Activated B cell treated with CpG ODN at 0.5 μM for 24 hours (primary cell): ENCODE results near the gene PRSS50. TPM values are rescaled to one million over a fixed set of nuclear protein-coding genes. Genes with fewer than 3 reads are reported as not detected.

Experiments used
- ATAC-seq: fragments of 200-7000 bp; cut with Tn5 transposase; one replicate; pipeline ENCODE4 v1.10.0; 2021; ENCODE audit warnings: low read depth, mild to moderate bottlenecking, moderate library complexity
- CTCF ChIA-PET: fragments of 350-600 bp; sonication (Branson Sonifier 250); formaldehyde crosslinking; loops from one replicate; lab custom pipeline; 2021; ENCODE audit warnings: antibody characterized with exemption; lab: Charles Lee
- POLR2A ChIA-PET: fragments of 350-600 bp; sonication (Branson Sonifier 250); formaldehyde crosslinking; loops from one replicate; lab custom pipeline; 2021; ENCODE audit warnings: antibody characterized with exemption; lab: Charles Lee
- DNase-seq: peaks from one replicate; pipeline ENCODE4 v3.0.0; 2022
- H3K27ac Mint-ChIP-seq: one replicate; pipeline ENCODE4 v1.8.0; 2020; ENCODE audit warnings: mixed read lengths
- H3K27me3 Mint-ChIP-seq: one replicate; pipeline ENCODE4 v1.8.0; 2021; ENCODE audit warnings: mixed read lengths
- H3K36me3 Mint-ChIP-seq: one replicate; pipeline ENCODE4 v1.8.0; 2021; ENCODE audit warnings: low read depth, mixed read lengths
- H3K4me1 Mint-ChIP-seq: one replicate; pipeline ENCODE4 v1.8.0; 2021; ENCODE audit warnings: mixed read lengths
- H3K4me3 Mint-ChIP-seq: one replicate; pipeline ENCODE4 v1.8.0; 2020; ENCODE audit warnings: mild to moderate bottlenecking, mixed read lengths
- H3K9me3 Mint-ChIP-seq: one replicate; pipeline ENCODE4 v1.8.0; 2020; ENCODE audit warnings: mixed read lengths
- intact Hi-C: fragments of 100-400 bp; cut with micrococcal nuclease; formaldehyde crosslinking; loops from one replicate; pipeline ENCODE4 v1.15.1; 2024
- total RNA-seq: library from RNA; stranded (reverse); gene quantifications from 2 replicates; pipeline ENCODE4 v1.2.3, GENCODE V29; 2022
- TF ChIP-seq, protein P1 (sequence below): fragments of 200-600 bp; IDR thresholded peaks from one replicate; pipeline ENCODE4 v1.8.0; 2022; ENCODE audit warnings: antibody characterized with exemption, mild to moderate bottlenecking

PRSS50 gene
- total RNA-seq, 1 donor from 2014 or later, result not detected

DNA sequence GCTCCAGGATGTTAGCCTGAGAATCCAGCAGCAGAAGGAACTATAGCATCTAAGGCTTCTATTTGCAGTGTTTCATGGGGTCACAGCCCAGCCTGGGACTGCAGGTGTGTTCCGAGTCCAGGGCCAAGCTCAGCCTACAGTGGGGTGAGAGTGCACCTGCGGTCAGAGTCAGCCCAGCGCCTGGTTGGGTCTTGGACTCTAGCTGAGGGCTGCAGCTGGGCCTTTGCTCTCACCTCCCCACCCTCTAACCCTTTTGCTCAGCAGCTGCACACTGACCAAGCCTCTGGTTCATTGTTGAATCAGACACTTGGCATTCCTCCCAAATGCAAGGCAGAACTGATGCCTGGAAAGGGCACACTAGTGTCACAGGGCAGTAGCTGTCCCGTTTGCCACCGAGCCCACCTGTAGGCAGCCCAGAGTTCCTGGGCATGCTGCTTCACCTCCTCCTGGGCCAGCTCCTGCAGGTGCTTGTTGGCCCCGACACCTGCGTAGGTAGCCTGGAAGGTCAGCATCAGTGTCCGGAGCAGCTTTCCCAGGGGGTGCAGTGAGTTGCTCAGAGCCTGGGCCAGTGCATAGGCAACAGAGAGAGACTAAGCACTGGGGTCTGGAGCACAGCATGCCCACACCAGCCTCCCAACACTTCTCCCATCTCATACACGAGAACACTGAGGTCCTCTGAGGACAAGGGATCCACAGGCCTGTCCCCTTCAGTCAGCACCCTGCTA is 41.7 kb downstream of the PRSS50 start:
- TF ChIP-seq, protein P1, sequence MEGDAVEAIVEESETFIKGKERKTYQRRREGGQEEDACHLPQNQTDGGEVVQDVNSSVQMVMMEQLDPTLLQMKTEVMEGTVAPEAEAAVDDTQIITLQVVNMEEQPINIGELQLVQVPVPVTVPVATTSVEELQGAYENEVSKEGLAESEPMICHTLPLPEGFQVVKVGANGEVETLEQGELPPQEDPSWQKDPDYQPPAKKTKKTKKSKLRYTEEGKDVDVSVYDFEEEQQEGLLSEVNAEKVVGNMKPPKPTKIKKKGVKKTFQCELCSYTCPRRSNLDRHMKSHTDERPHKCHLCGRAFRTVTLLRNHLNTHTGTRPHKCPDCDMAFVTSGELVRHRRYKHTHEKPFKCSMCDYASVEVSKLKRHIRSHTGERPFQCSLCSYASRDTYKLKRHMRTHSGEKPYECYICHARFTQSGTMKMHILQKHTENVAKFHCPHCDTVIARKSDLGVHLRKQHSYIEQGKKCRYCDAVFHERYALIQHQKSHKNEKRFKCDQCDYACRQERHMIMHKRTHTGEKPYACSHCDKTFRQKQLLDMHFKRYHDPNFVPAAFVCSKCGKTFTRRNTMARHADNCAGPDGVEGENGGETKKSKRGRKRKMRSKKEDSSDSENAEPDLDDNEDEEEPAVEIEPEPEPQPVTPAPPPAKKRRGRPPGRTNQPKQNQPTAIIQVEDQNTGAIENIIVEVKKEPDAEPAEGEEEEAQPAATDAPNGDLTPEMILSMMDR, result no peak
- Mint-ChIP-seq H3K36me3 (no peaks in the 10 kb centered on the region), H3K4me1 (no peaks in the 10 kb centered on the region), H3K27me3 (peaks cover 8% of the 10 kb centered on the region), H3K9me3 (no peaks in the 10 kb centered on the region), H3K27ac (no peak overlapping the region), H3K4me3 (no peak overlapping the region)
- ChIA-PET POLR2A (no interaction called here), CTCF (no interaction called here)
- DNase-seq (no peak), ATAC-seq (no peak)
- intact Hi-C loops, result no loop called here

DNA sequence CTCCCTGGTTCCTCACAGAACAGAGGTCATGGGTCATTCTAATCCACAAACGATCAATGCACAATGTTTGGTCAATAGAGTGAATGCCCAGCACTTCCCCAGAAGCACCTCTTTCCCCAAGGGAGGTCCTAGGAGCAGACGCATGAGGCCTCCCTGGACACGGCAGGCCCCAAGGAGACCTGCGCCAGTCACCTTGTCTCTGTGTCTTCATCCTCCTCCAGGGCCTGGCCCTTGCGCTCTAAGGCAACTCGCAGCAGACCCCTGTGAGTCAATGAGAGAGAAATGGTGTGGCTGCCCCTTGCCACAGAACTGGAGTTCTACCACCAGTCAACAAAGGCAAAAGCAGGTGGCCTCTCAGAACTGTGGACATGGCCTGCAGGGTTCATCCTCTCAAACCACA is 42.2 kb downstream of the PRSS50 start:
- CTCF ChIA-PET, result no interaction called here
- no peak for ATAC-seq
- DNase-seq, result no peak
- Mint-ChIP-seq H3K36me3 (no peaks in the 10 kb centered on the region), H3K27ac (no peak overlapping the region), H3K9me3 (no peaks in the 10 kb centered on the region), H3K27me3 (peaks cover 8% of the 10 kb centered on the region), H3K4me1 (no peaks in the 10 kb centered on the region), H3K4me3 (no peak overlapping the region)
- intact Hi-C loops, result no loop called here
- POLR2A ChIA-PET, result no interaction called here
- TF ChIP-seq, protein P1, result no peak

DNA sequence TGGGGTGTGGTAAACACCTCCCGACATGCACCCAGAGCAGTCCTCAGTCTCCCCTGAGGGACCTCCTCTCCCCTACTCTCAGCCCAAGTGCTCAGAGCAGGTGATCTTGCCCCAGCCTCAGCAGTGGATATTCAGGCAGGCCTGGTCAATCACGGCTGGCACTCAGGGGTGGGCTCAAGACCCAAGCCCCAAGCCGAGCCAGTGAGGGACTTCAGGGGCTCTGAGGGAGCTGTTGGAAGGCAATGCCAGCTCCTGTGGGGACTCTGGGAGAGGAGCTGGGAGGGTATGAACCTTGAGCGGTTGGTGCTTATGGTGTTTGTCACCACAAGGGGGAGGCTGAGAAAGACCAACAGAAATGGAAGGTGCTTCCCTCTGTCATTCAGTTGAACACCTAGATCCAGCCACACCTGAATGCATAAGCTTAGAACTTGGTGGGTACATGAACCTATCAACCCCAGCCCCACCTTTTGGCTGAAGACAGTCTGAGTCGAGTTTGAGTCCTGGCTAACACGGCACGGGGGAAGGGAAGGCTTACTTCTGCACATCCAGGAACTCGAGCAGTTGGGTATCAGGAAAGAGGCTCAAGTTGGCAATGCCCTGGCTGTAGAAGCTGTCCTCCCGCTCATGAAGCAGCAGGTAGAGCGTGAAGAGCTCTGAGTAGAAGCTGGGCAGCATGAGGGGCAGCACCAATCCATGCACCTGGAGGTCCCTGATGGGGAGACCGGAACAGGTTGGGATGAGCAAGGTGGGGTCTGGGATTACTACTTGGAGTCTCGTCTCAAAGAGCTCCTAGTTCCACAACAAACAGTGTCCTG is 43.4 kb downstream of the PRSS50 start:
- CTCF ChIA-PET, result no interaction called here

DNA sequence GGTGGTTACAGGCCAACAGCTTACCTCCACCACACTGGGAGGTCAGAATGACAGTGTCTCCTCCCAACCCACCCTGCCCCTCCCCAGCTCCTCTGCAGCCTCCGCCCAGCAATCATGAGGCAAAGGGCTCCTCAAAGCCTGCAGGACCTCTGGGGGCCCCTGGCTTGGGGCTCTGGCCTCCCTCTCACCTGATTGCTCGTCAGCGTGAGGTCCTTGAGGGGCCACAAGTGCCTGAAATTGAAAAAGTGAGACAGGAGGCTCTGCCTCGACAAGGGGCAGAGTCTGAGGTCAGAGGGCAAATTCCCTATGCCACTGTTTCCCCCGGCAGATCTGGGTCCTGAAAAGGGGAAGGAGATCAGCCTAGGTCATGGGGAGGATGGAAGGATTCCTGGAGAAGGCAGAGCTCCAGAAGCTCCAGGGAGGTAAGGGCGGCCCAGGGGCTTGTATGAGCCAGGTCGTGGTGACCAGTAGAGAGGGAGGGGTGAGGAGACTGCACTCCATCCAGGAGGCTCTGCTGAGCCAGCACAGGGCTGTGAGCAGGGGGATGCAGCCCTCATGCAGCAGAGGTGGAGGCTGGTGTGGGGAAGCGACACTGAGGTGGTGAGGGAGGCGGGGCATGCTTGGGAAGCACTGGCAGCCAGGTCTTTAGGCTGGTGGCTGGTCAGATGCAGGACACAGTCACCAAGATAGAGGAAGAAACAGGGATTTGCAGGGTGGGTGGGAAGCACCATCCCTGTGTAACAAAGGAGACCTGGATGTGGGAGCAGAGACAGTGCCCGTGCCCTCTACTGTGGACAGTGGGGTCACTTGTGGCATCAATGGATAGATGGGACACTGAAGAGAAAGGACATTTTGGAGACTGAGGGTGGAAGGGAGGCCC is 44.3 kb downstream of the PRSS50 start:
- intact Hi-C loops, result no loop called here
- DNase-seq (no peak), ATAC-seq (no peak)
- no peaks in the 10 kb centered on the region for H3K9me3 Mint-ChIP-seq
- peaks cover 8% of the 10 kb centered on the region for H3K27me3 Mint-ChIP-seq
- ChIA-PET POLR2A (no interaction called here), CTCF (interaction anchor here (1.2 kb wide), 1 partner anchor 185 kb away, joined by 4 read pairs; no protein-coding TSS in a partner anchor)
- H3K4me1 Mint-ChIP-seq, result no peaks in the 10 kb centered on the region
- H3K27ac Mint-ChIP-seq, result no peak overlapping the region
- no peaks in the 10 kb centered on the region for H3K36me3 Mint-ChIP-seq
- no peak overlapping the region for H3K4me3 Mint-ChIP-seq
- TF ChIP-seq, protein P1, result no peak

More for the DNA sequence above, 43.4 kb downstream of the PRSS50 start:
- H3K27ac Mint-ChIP-seq, result no peak overlapping the region
- H3K9me3 Mint-ChIP-seq, result no peaks in the 10 kb centered on the region
- peaks cover 8% of the 10 kb centered on the region for H3K27me3 Mint-ChIP-seq
- DNase-seq (no peak), ATAC-seq (no peak)
- no peak overlapping the region for H3K4me3 Mint-ChIP-seq
- POLR2A ChIA-PET, result no interaction called here
- H3K36me3 Mint-ChIP-seq, result no peaks in the 10 kb centered on the region
- intact Hi-C loops, result no loop called here
- TF ChIP-seq, protein P1, result no peak
- H3K4me1 Mint-ChIP-seq, result no peaks in the 10 kb centered on the region
